Mesendoderm (in vitro differentiated cells): Measurements from ENCODE around the gene RHBDF2.

Experiments used
- DNase-seq: peaks from one replicate; pipeline ENCODE4 v3.0.0; 2013
- H2AK5ac ChIP-seq: 2 replicates; pipeline ENCODE4 v1.6.1; 2013; ENCODE audit warnings: low read length, inconsistent platforms
- H2BK120ac ChIP-seq: 2 replicates; pipeline ENCODE4 v1.6.1; 2013; ENCODE audit warnings: low read depth, mild to moderate bottlenecking, low read length, moderate library complexity, mixed read lengths
- H2BK15ac ChIP-seq: replicated peaks from 2 replicates; pipeline ENCODE4 v1.6.1; 2013; ENCODE audit warnings: low read depth, mild to moderate bottlenecking, moderate library complexity
- H2BK5ac ChIP-seq: 2 replicates; pipeline ENCODE4 v1.6.1; 2013; ENCODE audit warnings: low read length, inconsistent platforms
- H3K18ac ChIP-seq: 2 replicates; pipeline ENCODE4 v1.6.1; 2013; ENCODE audit warnings: mild to moderate bottlenecking, low read length, mixed read lengths
- H3K23ac ChIP-seq: one replicate; pipeline ENCODE4 v1.6.1; 2013; ENCODE audit warnings: low read length
- H3K27ac ChIP-seq: 2 replicates; pipeline ENCODE4 v1.5.1; 2013; ENCODE audit warnings: low read depth, mild to moderate bottlenecking, inconsistent platforms, low read length, moderate library complexity
- H3K27me3 ChIP-seq: 2 replicates; pipeline ENCODE4 v1.6.1; 2013; ENCODE audit warnings: low read length, control low read depth, mild to moderate bottlenecking, inconsistent platforms; ENCODE audit not compliant: insufficient read depth, poor library complexity
- H3K36me3 ChIP-seq: 2 replicates; pipeline ENCODE4 v1.6.1; 2013; ENCODE audit warnings: low read length, inconsistent platforms; ENCODE audit not compliant: control insufficient read depth, insufficient read depth
- H3K4ac ChIP-seq: one replicate; pipeline ENCODE4 v1.6.1; 2013; ENCODE audit warnings: low read depth, mild to moderate bottlenecking, low read length, moderate library complexity
- H3K4me1 ChIP-seq: 2 replicates; pipeline ENCODE4 v1.6.1; 2013; ENCODE audit warnings: low read depth, low read length, inconsistent platforms; ENCODE audit not compliant: control insufficient read depth
- H3K4me2 ChIP-seq: 2 replicates; pipeline ENCODE4 v1.6.1; 2013; ENCODE audit warnings: low read length
- H3K4me3 ChIP-seq: 2 replicates; pipeline ENCODE4 v1.5.1; 2013; ENCODE audit warnings: mild to moderate bottlenecking, low read length
- H3K56ac ChIP-seq: one replicate; pipeline ENCODE4 v1.6.1; 2013; ENCODE audit warnings: low read length
- H3K79me1 ChIP-seq: 2 replicates; pipeline ENCODE4 v1.6.1; 2013; ENCODE audit warnings: low read length, inconsistent platforms
- H3K79me2 ChIP-seq: 2 replicates; pipeline ENCODE4 v1.6.1; 2013; ENCODE audit warnings: mild to moderate bottlenecking, low read length; ENCODE audit not compliant: control insufficient read depth, insufficient read depth
- H3K9ac ChIP-seq: 2 replicates; pipeline ENCODE4 v1.6.1; 2013; ENCODE audit warnings: low read length, inconsistent platforms
- H4K5ac ChIP-seq: one replicate; pipeline ENCODE4 v1.6.1; 2013; ENCODE audit warnings: low read length
- H4K8ac ChIP-seq: one replicate; pipeline ENCODE4 v1.6.1; 2013; ENCODE audit warnings: low read depth, mild to moderate bottlenecking, control low read depth, low read length, moderate library complexity
- WGBS: extraction: QIAGEN DNeasy Blood & Tissue Kit; methylation state at CpG from one replicate; pipeline ENCODE4 v1.1.7; 2013; ENCODE audit warnings: low lambda C conversion rate, missing lambda C conversion rate; ENCODE audit not compliant: insufficient coverage; ENCODE audit errors: extremely low coverage; 5-methylcytosine and 5-hydroxymethylcytosine counted together

Gene RHBDF2

DNA sequence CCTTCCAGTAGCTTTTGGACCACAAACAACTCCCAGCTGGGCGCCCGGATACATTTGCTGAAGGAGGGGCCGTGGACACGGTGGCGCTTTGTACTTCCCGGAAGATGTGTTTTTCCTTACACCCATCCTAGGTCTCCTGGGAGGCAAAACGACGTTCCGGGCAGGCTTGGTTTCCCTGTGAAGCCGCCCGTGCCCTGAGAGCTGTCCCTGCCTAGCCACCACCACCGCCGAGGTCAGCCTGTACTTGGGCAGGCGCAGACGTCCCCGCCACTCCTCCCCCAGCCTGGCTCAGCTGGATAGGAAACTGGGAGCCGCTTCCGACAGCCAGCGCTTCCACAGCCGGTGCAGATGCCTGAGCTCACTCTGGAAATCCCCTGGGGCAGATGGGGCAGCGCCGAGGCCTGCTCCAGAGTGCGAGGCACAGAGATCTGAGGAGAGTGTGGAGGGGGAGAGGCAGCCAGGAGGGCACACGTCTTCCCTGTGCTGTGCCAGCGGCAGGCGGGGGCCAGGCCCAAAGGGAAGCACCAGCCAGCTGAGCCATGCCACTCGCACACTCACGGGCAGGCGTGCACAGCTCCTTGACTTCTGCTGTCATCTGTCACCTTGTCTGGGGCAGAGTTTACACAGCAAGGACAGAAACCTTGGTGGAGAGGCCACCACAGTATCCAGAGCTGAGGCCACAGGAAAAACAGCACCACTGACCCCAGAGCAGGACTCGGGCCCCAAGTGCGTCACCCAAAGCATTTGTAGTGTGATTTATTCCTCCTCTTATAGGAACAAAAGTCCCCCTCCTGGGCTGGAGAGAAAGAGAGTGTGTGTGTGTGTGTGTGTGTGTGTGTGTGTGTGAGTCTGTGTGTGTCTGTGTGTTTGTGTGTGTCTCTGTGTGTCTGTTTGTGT, 3.0 kb downstream of the RHBDF2 start:
- no peak overlapping the region for H2BK5ac ChIP-seq
- H3K4me3 ChIP-seq: no peak overlapping the region
- no peak overlapping the region for H3K4me2 ChIP-seq
- peaks cover 7% of the 10 kb centered on the region for H3K79me1 ChIP-seq
- H4K5ac ChIP-seq: no peak overlapping the region
- H3K27me3 ChIP-seq: no peaks in the 10 kb centered on the region
- no CpG with 5 or more reads among the region's 31 CpGs for WGBS
- H2AK5ac ChIP-seq: no peak overlapping the region
- H3K4me1 ChIP-seq: peaks cover 22% of the 10 kb centered on the region
- H3K36me3 ChIP-seq: no peaks in the 10 kb centered on the region
- peak overlapping the region; percentile 9 for H3K27ac ChIP-seq
- H3K4ac ChIP-seq: no peak overlapping the region
- peak overlapping the region; percentile 67 for H3K56ac ChIP-seq
- H3K79me2 ChIP-seq: peaks cover 2% of the 10 kb centered on the region
- no peak overlapping the region for H2BK15ac ChIP-seq
- no peak overlapping the region for H3K23ac ChIP-seq
- peak overlapping the region; percentile 38 for H3K9ac ChIP-seq
- H3K18ac ChIP-seq: no peak overlapping the region
- DNase-seq: peak; percentile 77
- H4K8ac ChIP-seq: no peak overlapping the region
- H2BK120ac ChIP-seq: no peak overlapping the region

DNA sequence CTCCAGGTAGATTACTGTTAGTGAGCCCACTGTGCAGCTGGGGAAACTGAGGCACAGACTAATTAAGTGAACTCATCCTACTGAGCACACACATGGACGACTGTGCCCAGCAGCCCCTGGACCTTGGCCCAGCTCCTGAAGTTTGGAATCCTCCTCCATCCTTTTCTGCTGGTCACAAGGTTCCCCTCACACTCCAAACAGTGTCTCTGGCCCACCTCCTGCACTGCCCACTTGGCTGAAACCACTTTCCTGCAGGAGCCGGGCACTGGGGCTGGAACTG, 3.6 kb downstream of the RHBDF2 start:
- no CpG with 5 or more reads among the region's 2 CpGs for WGBS
- H2AK5ac ChIP-seq: no peak overlapping the region
- no peak overlapping the region for H3K4me3 ChIP-seq

DNA sequence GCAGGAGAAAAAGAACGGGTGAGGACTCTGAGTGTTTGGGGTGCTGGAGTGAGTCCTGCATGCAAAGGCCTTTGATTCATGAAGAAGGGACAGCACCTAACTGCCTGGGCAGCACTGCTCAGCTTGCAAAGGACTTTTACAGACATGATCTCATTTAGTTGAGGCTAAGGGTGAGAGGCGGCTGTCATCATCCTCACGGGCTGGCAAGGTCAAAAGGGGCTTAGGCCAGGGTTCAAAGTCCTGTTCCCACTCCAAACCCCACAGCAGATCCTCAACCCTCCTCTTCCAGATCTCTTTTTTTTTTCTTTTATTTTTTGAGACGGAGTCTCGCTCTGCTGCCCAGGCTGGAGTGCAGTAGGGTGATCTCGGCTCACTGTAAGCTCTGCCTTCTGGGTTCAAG, 4.8 kb downstream of the RHBDF2 start:
- Histone ChIP-seq H3K4me2 (no peak overlapping the region), H2BK5ac (no peak overlapping the region), H3K36me3 (no peaks in the 10 kb centered on the region), H3K9ac (no peak overlapping the region), H3K27me3 (no peaks in the 10 kb centered on the region), H3K56ac (no peak overlapping the region), H2AK5ac (no peak overlapping the region), H4K5ac (no peak overlapping the region), H3K79me2 (peaks cover 2% of the 10 kb centered on the region), H3K18ac (no peak overlapping the region), H3K23ac (no peak overlapping the region), H2BK15ac (no peak overlapping the region), H3K4me1 (peaks cover 20% of the 10 kb centered on the region), H3K79me1 (peaks cover 7% of the 10 kb centered on the region), H4K8ac (no peak overlapping the region), H3K27ac (no peak overlapping the region), H3K4ac (no peak overlapping the region), H3K4me3 (no peak overlapping the region), H2BK120ac (no peak overlapping the region)
- no CpG with 5 or more reads among the region's 6 CpGs for WGBS
- DNase-seq: no peak

More for the DNA sequence above, 3.6 kb downstream of the RHBDF2 start:
- no peak overlapping the region for H3K18ac ChIP-seq
- no peak overlapping the region for H3K4me2 ChIP-seq
- no peak overlapping the region for H2BK15ac ChIP-seq
- no peak overlapping the region for H4K8ac ChIP-seq
- no peak overlapping the region for H3K56ac ChIP-seq
- H3K36me3 ChIP-seq: no peaks in the 10 kb centered on the region
- peaks cover 24% of the 10 kb centered on the region for H3K4me1 ChIP-seq
- H2BK5ac ChIP-seq: no peak overlapping the region
- no peak overlapping the region for H3K23ac ChIP-seq
- no peak for DNase-seq
- H3K4ac ChIP-seq: no peak overlapping the region
- no peak overlapping the region for H3K9ac ChIP-seq
- no peak overlapping the region for H4K5ac ChIP-seq
- H3K27me3 ChIP-seq: no peaks in the 10 kb centered on the region
- no peak overlapping the region for H2BK120ac ChIP-seq
- H3K79me2 ChIP-seq: peaks cover 2% of the 10 kb centered on the region
- H3K79me1 ChIP-seq: peaks cover 7% of the 10 kb centered on the region
- no peak overlapping the region for H3K27ac ChIP-seq

DNA sequence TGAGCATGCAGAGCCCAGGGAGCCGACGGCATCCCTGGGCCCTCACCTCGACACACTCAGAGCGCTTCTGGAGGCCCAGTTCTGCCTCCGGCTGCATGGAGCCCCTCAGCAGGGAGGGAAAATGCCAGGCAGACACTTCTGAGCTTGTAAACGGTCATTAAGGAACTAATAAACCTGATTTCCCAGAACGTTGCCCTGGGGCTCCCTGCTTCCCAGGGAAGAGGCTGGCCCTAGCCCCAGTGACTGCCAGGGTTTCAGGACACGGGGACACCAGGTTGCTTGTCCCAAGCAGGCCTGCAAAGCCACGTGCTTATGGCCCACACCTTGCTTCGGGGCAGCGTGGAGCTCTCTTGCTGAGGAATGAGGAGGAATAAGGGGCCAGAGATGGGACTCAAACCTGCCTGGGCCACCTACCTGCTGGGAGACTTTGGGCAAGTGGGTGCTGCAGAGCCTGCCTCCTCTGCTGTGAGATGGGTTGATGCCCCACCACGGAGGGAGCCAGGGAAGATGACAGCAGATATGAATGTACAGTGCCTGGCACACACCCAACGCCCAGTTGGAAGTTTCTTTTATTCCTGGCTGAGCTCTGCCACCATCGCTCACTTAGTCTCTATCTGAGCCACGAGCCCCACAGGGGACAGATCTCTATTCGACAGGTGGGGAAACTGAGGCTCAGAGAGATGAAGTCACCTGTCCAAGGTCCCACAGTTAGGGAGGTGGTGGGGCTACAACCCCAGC, 5.4 kb downstream of the RHBDF2 start:
- Histone ChIP-seq H4K5ac (no peak overlapping the region), H3K4ac (no peak overlapping the region), H3K4me1 (peaks cover 20% of the 10 kb centered on the region), H2BK15ac (no peak overlapping the region), H3K27ac (no peak overlapping the region), H3K4me3 (no peak overlapping the region), H3K9ac (no peak overlapping the region), H3K27me3 (no peaks in the 10 kb centered on the region), H3K79me2 (peaks cover 2% of the 10 kb centered on the region), H3K56ac (no peak overlapping the region), H3K18ac (no peak overlapping the region), H2AK5ac (no peak overlapping the region), H3K23ac (no peak overlapping the region), H4K8ac (no peak overlapping the region), H2BK120ac (no peak overlapping the region), H3K79me1 (peaks cover 7% of the 10 kb centered on the region), H2BK5ac (no peak overlapping the region), H3K36me3 (no peaks in the 10 kb centered on the region), H3K4me2 (no peak overlapping the region)
- no CpG with 5 or more reads among the region's 16 CpGs for WGBS
- DNase-seq: no peak

DNA sequence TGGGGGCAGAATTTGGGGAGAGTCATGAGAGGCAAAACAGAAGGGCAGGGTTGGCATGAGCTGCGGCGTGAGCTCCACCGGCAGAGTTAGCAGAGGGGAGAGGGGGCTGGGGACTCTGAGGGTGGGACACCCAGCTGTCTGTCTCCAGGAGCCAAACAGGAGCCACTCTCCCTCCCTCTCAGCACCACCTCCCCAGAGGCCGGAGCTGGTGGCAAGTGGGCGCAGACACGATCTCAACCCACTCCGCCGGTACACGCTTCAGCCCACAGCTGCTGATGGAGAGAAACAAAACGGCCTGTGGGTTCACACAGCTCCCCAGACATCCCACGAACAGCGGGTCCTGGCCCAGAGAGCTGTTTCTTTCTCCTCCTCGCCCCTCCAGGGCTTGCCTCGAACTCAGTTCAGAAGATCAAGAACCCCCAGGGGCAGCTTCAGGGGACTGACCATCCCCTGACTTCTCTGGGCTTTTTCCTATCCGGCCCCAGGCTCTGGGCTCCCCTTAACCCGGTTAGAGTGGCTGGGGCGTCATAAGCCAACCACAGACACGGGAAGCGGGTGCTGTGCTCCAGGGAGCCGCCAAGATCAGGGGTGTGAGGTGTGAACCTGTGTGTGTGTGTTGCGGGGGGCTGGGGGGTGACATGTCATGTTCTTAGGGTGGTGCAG, 7.6 kb downstream of the RHBDF2 start:
- H2BK120ac ChIP-seq: no peak overlapping the region
- H3K9ac ChIP-seq: peak overlapping the region; percentile 31
- no peak overlapping the region for H3K27ac ChIP-seq
- no peak for DNase-seq
- H4K5ac ChIP-seq: no peak overlapping the region
- H3K79me2 ChIP-seq: no peaks in the 10 kb centered on the region
- no peak overlapping the region for H3K18ac ChIP-seq
- H3K4me3 ChIP-seq: no peak overlapping the region
- no CpG with 5 or more reads among the region's 21 CpGs for WGBS
- H2AK5ac ChIP-seq: no peak overlapping the region
- no peaks in the 10 kb centered on the region for H3K27me3 ChIP-seq
- H3K36me3 ChIP-seq: no peaks in the 10 kb centered on the region
- peaks cover 1% of the 10 kb centered on the region for H3K79me1 ChIP-seq
- H3K56ac ChIP-seq: peak overlapping the region; percentile 31
- H2BK15ac ChIP-seq: no peak overlapping the region
- H3K4ac ChIP-seq: no peak overlapping the region
- H3K4me1 ChIP-seq: peaks cover 8% of the 10 kb centered on the region
- H4K8ac ChIP-seq: no peak overlapping the region
- no peak overlapping the region for H3K23ac ChIP-seq
- H2BK5ac ChIP-seq: no peak overlapping the region
- no peak overlapping the region for H3K4me2 ChIP-seq
